ENCODE data around the gene CD72.
A peak's percentile ranks its signal among the peaks of the same experiment; 100 is the strongest.

Gene CD72

GRCh38 chr9:35627575-35627974, 9.4 kb upstream of the CD72 start:
- no peak for TF ChIP-seq CTCF (IDR thresholded peaks at IDR 0.05; ENCODE audit: low read depth, low read length, missing control alignments)
- no peak overlapping the region for H3K4me3 ChIP-seq (ENCODE audit: low read depth, low read length)

GRCh38 chr9:35619800-35620158, 1.6 kb upstream of the CD72 start:
- DNase-seq (ENCODE audit: low read depth) = peak; percentile 50
- H3K4me3 ChIP-seq (ENCODE audit: low read depth, low read length) = no peak overlapping the region
- TF ChIP-seq CTCF (IDR thresholded peaks at IDR 0.05; ENCODE audit: low read depth, low read length, missing control alignments) = no peak

More at GRCh38 chr9:35627575-35627974, 9.4 kb upstream of the CD72 start:
- no peak for DNase-seq (ENCODE audit: low read depth)

GRCh38 chr9:35618854-35619799, 914 bp upstream of the CD72 start:
- peak; percentile 52 for DNase-seq (ENCODE audit: low read depth)
- TF ChIP-seq CTCF (IDR thresholded peaks at IDR 0.05; ENCODE audit: low read depth, low read length, missing control alignments) = no peak
- peak overlapping the region; percentile 2; the same call in 1 of the 2 replicates for H3K4me3 ChIP-seq (ENCODE audit: low read depth, low read length)

GRCh38 chr9:35617548-35617947, 665 bp downstream of the CD72 start:
- no peak for DNase-seq (ENCODE audit: low read depth)
- H3K4me3 ChIP-seq (ENCODE audit: low read depth, low read length) = peak overlapping the region; percentile 51
- no peak for TF ChIP-seq CTCF (IDR thresholded peaks at IDR 0.05; ENCODE audit: low read depth, low read length, missing control alignments)

- no peak for DNase-seq (ENCODE audit: low read depth)
- TF ChIP-seq CTCF (IDR thresholded peaks at IDR 0.05; ENCODE audit: low read depth, low read length, missing control alignments) = peak; percentile 42
- H3K4me3 ChIP-seq (ENCODE audit: low read depth, low read length) = peak overlapping the region; percentile 51
Measured at GRCh38 chr9:35616681-35617459, 1.3 kb downstream of the CD72 start.

- DNase-seq (ENCODE audit: low read depth) = no peak
- no peak overlapping the region for H3K4me3 ChIP-seq (ENCODE audit: low read depth, low read length)
- no peak for TF ChIP-seq CTCF (IDR thresholded peaks at IDR 0.05; ENCODE audit: low read depth, low read length, missing control alignments)
Measured at GRCh38 chr9:35615981-35616680, 2.1 kb downstream of the CD72 start.

Measured in GM12864 (cell line).